Hematopoietic multipotent progenitor cell treated with erythropoietin and hydrocortisone succinate and interleukin-3 and kit ligand, for 15 days (in vitro differentiated cells): ENCODE results near the gene LILRA1.
"Not testable (repeated sequence)": the region's sequence is repeated elsewhere in the genome, so short reads cannot be mapped to it uniquely, and the experiment has no call there.

Source experiments
- DNase-seq: peaks from one replicate; pipeline ENCODE4 v3.0.0-alpha.2; 2015; ENCODE audit warnings: low spot score

LILRA1 gene

GRCh38 chr19:54624934-54625730 lies 31.7 kb downstream of the LILRA1 start:
- DNase-seq = not testable (repeated sequence)

- no peak for DNase-seq
Measured at GRCh38 chr19:54626757-54627156, 33.3 kb downstream of the LILRA1 start.

- not testable (repeated sequence) for DNase-seq
Measured at GRCh38 chr19:54627912-54628311, 34.5 kb downstream of the LILRA1 start.

GRCh38 chr19:54630262-54630661 lies 36.8 kb downstream of the LILRA1 start, which contains the start of gene LILRB1:
Gene LILRB1, plus strand, starts transcription at chr19:54630484. Its CDS starts 590 bp downstream, at chr19:54631074.
- DNase-seq = not testable (repeated sequence)

GRCh38 chr19:54630782-54631181 lies 37.4 kb downstream of the LILRA1 start:
- no peak for DNase-seq

GRCh38 chr19:54631489-54632337 lies 38.3 kb downstream of the LILRA1 start:
- not testable (repeated sequence) for DNase-seq

GRCh38 chr19:54632517-54632916 lies 39.1 kb downstream of the LILRA1 start:
- not testable (repeated sequence) for DNase-seq

GRCh38 chr19:54633401-54633800 lies 40.0 kb downstream of the LILRA1 start:
- no peak for DNase-seq

GRCh38 chr19:54636081-54636480 lies 42.6 kb downstream of the LILRA1 start:
- not testable (repeated sequence) for DNase-seq

GRCh38 chr19:54638683-54639082 lies 45.3 kb downstream of the LILRA1 start:
- no peak for DNase-seq

DNA sequence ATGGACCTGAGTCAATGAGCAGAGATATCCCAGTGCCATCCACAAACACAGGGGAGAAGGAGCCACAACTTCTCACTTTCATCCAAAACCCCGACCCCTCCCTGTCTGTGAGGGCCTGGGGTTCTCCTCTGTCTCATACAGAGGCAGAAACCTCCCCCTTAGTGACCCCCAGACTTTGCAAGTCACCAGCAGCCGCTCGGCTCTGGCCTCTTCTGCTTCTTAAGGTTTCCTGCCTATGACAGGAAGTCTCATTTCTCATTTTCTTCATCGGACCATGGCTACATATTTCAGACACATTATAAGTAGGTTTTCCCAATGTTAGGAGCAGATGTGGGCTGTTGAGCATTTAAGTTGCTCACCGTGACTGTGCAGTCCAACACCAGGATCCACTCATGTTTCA lies 49.5 kb downstream of the LILRA1 start:
- not testable (repeated sequence) for DNase-seq

GRCh38 chr19:54643583-54643982 lies 50.2 kb downstream of the LILRA1 start:
- not testable (repeated sequence) for DNase-seq

DNA sequence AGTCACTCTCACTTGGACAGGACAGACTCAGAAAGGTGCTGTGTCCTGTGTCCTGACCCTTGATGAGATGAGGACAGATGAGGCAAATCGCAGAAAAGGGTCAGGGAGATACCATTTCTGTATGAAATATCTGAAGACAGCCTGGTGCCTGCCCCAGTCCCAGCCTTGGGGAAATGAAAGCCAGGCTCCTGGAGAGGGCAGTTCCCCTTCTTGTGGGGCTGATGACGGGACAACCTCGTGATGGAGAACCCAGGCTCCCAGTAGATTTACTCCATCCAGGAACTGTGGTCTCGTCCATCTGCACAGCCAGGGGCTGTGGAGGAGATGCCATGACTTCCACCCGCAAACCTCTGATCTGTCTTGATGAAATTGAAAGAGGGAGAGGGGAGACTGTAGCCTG lies 50.6 kb downstream of the LILRA1 start:
- DNase-seq = no peak

DNA sequence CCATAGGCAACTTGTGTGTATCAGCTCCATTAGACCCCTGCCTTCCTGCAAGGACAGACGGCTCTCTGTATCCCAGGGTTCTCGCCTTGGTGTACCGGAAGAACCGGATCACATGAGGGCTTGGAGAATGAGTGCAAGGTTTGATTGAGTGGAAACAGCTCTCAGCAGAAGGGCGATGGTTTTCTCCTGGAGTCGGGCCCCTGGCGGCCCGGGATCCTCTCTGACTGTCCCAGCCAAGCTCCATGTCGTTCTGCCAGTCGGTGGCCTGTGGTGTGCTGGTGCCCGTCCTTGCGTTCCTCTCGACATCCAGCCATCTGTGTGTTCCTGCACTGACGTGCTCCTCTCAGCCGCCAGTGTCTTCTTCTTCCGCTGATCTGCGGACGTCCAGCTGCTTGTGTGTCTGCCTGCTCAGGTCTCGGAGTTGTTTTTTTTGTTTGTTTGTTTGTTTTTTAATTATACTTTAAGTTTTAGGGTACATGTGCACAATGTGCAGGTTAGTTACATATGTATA lies 53.0 kb downstream of the LILRA1 start:
- DNase-seq = no peak

DNA sequence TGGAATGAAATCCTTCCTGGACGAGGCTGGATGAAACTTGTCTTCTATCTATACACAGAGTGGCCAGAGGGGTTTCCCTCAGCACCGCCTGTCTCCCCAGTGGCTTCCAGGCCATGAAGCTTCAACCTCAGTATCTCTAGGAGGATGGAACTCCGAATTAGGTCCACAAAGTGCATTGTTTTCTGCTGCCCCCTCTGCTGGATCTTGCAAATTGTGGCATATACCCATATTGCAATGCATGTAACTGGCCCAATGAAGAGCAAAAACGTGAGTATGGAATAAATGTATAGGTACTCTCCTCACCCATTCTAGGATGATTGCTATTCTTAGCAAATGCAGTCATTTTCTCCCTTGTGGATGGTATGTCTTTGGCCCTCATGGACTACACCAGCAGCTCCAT lies 54.7 kb downstream of the LILRA1 start:
- no peak for DNase-seq

DNA sequence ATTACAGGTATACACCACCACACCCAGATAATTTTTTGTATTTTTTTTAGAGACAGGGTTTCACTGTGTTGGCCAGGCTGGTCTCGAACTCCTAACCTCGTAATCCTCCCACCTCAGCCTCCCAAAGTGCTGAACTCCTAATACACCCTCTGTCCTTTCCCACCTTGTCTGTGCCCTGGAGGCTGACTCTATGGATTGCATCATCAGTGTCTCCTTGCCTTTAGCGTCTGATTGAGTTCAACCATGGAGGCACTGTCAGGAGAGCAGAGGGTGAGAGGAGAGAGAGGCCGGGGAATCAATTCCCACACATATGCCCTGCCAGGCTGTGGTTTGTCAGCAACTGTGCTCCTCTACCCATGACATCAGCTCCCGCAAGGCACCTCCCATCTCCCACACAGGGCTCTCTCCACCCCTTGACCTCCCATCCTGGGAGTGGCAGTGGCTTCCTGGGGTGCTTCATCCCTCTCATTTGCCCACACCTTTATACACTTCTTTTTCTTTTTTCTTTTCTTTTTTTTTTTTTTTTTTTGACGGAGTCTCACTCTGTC lies 56.8 kb downstream of the LILRA1 start:
- DNase-seq = no peak
